Activated CD8-positive, alpha-beta memory T cell treated with anti-CD3 and anti-CD28 coated beads, Interleukin-2, amount 50 U/mL, for 24 hours (primary cell): ENCODE measurements around the gene VAMP4.
A peak's percentile ranks its signal among the peaks of the same experiment; 100 is the strongest.
"Not testable (repeated sequence)": the region's sequence is repeated elsewhere in the genome, so short reads cannot be mapped to it uniquely, and the experiment has no call there.

Source experiments
- DNase-seq: peaks from one replicate; pipeline ENCODE4 v3.0.0-alpha.2; 2020; ENCODE audit errors: extremely low read depth

Gene VAMP4

DNA sequence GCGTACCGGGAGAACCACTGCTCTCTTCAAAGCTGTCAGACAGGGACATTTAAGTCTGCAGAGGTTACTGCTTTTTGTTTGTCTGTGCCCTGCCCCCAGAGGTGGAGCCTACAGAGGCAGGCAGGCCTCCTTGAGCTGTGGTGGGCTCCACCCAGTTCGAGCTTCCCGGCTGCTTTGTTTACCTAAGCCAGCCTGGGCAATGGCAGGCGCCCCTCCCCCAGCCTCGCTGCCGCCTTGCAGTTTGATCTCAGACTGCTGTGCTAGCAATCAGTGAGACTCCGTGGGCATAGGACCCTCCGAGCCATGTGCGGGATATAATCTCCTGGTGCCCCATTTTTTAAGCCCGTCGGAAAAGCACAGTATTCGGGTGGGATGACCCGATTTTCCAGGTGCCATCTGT, 46.1 kb downstream of the VAMP4 start:
- not testable (repeated sequence) for DNase-seq

DNA sequence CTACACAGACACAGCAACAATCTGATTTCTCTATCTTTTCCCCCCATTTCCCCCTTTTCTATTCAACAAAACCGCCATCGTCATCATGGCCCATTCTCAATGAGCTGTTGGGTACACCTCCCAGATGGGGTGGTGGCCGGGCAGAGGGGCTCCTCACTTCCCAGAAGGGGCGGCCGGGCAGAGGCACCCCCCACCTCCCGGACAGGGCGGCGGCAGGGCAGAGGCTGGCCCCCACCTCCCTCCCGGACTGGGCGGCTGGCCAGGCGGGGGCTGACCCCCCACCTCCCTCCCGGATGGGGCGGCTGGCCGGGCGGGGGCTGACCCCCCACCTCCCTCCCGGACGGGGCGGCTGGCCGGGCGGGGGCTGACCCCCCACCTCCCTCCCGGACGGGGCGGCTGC, 48.3 kb downstream of the VAMP4 start:
- not testable (repeated sequence) for DNase-seq

DNA sequence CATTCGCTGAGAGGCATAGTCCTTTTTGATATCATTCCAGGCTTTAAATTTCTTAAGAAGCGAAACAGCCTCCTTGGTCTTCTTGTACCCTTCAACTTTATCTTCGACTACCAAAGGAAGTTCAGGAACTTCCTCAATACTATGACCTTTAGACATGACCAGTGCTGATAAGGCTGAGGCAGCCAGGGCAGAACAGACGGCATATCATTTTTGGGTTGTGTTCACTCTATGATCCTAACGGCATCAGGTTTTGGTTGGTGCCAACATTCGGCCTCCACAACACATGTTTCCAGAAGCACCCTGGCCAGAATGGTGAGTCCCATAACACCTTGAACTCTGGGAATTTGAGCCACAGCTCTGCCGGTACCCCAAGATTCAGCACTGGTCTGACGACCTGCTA, 58.0 kb downstream of the VAMP4 start:
- no peak for DNase-seq

GRCh38 chr1:171680339-171680738, 61.5 kb downstream of the VAMP4 start:
- DNase-seq: no peak

GRCh38 chr1:171676823-171677222, 65.0 kb downstream of the VAMP4 start:
- no peak for DNase-seq

- no peak for DNase-seq
Observed at GRCh38 chr1:171674431-171675405, 67.1 kb downstream of the VAMP4 start.

GRCh38 chr1:171670739-171671138, 71.1 kb downstream of the VAMP4 start:
- DNase-seq: no peak

- DNase-seq: no peak
Observed at GRCh38 chr1:171668372-171668771, 73.5 kb downstream of the VAMP4 start.

DNA sequence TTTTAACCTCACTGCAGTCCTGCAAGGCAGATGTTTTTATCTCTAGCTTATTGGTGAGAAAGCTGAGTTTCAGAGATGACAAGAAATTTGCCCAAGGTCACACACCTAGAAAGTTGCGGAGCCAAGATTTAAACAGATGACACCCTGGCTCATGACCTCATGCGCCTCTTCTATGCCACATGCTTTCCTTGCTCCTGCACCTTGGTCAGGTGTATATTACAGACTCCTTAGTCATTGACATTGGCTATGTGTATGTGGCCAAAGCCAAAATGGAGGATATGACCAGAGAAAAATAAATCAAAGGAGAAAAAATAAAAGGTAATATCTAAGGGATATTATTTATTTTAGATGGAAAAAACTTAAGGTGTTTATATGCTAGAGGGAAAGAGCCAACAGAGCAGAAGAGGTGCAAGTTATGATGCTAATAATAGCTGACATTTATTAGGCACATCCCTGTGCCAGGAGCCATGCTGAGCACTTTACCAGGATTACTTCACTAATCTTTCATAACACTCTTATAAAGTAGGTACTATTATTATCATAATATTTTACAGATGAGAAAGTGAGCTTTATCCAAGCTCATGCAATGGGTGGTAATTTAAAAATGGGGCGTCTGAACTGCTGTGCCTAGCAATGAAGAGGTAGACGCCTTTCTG, 75.6 kb downstream of the VAMP4 start:
- DNase-seq: no peak

- DNase-seq: no peak
Observed at GRCh38 chr1:171664976-171665375, 76.9 kb downstream of the VAMP4 start.

- DNase-seq: no peak
Observed at GRCh38 chr1:171663854-171664575, 77.8 kb downstream of the VAMP4 start.

GRCh38 chr1:171663036-171663853, 78.6 kb downstream of the VAMP4 start:
- no peak for DNase-seq

GRCh38 chr1:171661076-171661650, 80.7 kb downstream of the VAMP4 start:
- no peak for DNase-seq

DNA sequence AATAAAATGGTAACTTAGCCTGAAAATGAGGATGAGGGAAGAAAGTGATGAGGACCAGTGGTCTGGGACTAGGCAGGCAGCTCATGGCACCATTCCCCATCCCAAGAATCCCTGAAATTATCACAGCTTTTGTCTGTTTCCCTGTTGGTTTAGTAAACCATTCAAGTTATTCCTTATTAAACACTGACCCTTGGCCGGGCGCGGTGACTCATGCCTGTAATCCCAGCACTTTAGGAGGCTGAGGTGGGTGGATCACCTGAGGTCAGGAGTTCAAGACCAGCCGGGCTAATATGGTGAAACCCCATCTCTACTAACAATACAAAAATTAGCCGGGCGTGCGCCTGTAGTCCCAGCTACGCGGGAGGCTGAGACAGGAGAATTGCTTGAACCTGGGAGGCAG, 85.7 kb downstream of the VAMP4 start:
- not testable (repeated sequence) for DNase-seq

DNA sequence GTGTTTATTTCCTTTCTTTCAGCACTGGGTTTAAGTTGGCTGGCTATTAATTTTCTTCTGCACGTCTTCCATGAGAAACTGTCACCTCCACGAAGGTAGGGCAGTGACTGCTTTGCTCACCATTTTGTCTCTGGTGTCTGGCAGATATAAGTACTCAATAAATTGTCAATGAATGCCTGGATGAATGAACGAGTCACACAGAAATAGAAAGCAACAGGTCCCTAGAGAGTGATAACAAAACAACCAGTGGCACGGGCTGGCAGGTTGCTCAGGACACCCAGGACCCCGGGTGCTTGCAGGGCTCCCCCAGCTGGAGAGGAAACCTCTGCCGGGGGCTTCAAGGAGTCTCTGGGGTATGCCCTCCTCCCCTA, 86.1 kb downstream of the VAMP4 start:
- no peak for DNase-seq

- peak; percentile 38 for DNase-seq
Observed at GRCh38 chr1:171654942-171655745, 86.7 kb downstream of the VAMP4 start.

GRCh38 chr1:171654201-171654941, 87.5 kb downstream of the VAMP4 start:
- DNase-seq: no peak

DNA sequence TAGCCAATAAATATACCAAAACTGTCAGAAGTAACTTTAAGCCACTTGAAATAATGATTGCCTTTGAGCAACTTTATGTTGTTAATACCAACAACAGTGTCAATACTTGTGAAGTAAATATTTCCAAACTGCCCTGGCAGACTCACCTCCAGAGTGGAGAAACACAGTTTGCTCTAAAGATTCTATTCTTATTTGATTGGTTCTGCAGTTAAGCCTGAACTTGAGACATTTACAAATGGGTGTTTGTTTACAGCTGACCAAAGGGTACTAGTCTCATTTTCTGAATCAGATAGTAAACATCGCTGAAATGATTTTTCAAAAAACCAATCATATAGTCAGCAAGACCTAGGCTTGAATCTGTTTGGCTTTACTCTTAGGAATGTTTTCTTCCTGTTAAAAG, 88.1 kb downstream of the VAMP4 start:
- DNase-seq: no peak

GRCh38 chr1:171652234-171652822, 89.5 kb downstream of the VAMP4 start, which contains the start of gene MYOC:
TSS of gene MYOC (minus strand) at chr1:171652688. CDS start at chr1:171652611, 77 bp downstream.
- no peak for DNase-seq
